Hepatocyte (in vitro differentiated cells): Measurements from ENCODE around the gene IL12RB2. TPM values are rescaled to one million over a fixed set of nuclear protein-coding genes. Genes with fewer than 3 reads are reported as not detected.

Experiments
- DNase-seq: peaks from one replicate; pipeline ENCODE4 v3.0.0-alpha.2; 2016; ENCODE audit warnings: low spot score
- H2AFZ ChIP-seq: fragments of 200-600 bp; sonication (generic); 2 replicates; pipeline ENCODE4 v1.6.0; 2016; ENCODE audit warnings: antibody characterized with exemption, mild to moderate bottlenecking
- H3K27ac ChIP-seq: fragments of 200-600 bp; sonication (generic); 2 replicates; pipeline ENCODE4 v1.5.1; 2016; ENCODE audit warnings: mild to moderate bottlenecking
- H3K27me3 ChIP-seq: fragments of 200-600 bp; sonication (generic); 2 replicates; pipeline ENCODE4 v1.6.1; 2016
- H3K36me3 ChIP-seq: fragments of 200-600 bp; sonication (generic); replicated peaks from 2 replicates; pipeline ENCODE4 v1.5.1; 2016; ENCODE audit warnings: low read depth; ENCODE audit not compliant: insufficient read depth
- H3K4me1 ChIP-seq: fragments of 200-600 bp; sonication (generic); 2 replicates; pipeline ENCODE4 v1.5.1; 2016; ENCODE audit warnings: mild to moderate bottlenecking, moderate library complexity; ENCODE audit not compliant: insufficient read depth
- H3K4me2 ChIP-seq: fragments of 200-600 bp; sonication (generic); 2 replicates; pipeline ENCODE4 v1.6.0; 2016
- H3K4me3 ChIP-seq: fragments of 200-600 bp; sonication (generic); 2 replicates; pipeline ENCODE4 v1.5.1; 2016; ENCODE audit warnings: mild to moderate bottlenecking
- H3K79me2 ChIP-seq: fragments of 200-600 bp; sonication (generic); 2 replicates; pipeline ENCODE4 v1.6.0; 2017; ENCODE audit warnings: mild to moderate bottlenecking
- H3K9me2 ChIP-seq: fragments of 200-600 bp; sonication (generic); replicated peaks from 2 replicates; pipeline ENCODE4 v1.6.0; 2017; ENCODE audit warnings: mild to moderate bottlenecking; ENCODE audit not compliant: insufficient read depth
- H3K9me3 ChIP-seq: fragments of 200-600 bp; sonication (generic); 2 replicates; pipeline ENCODE4 v1.5.1; 2016; ENCODE audit warnings: low read depth, mild to moderate bottlenecking
- H4K20me1 ChIP-seq: fragments of 200-600 bp; sonication (generic); 2 replicates; pipeline ENCODE4 v1.6.0; 2016; ENCODE audit warnings: mild to moderate bottlenecking; ENCODE audit not compliant: insufficient read depth, poor library complexity, severe bottlenecking
- CTCF ChIP-seq: fragments of 200-600 bp; sonication (generic); IDR thresholded peaks from 2 replicates; pipeline ENCODE4 v1.5.1; 2016; ENCODE audit warnings: antibody characterized with exemption, mild to moderate bottlenecking; ENCODE audit not compliant: poor library complexity
- EZH2 ChIP-seq: fragments of 200-600 bp; sonication (generic); IDR thresholded peaks from 2 replicates; pipeline ENCODE4 v1.6.1; 2016; ENCODE audit warnings: antibody characterized with exemption, mild to moderate bottlenecking, borderline replicate concordance
- EZH2phosphoT487 ChIP-seq: fragments of 200-600 bp; sonication (generic); IDR thresholded peaks from one replicate; pipeline ENCODE4 v1.6.1; 2018; ENCODE audit warnings: antibody characterized with exemption, mild to moderate bottlenecking, low read depth, moderate library complexity; ENCODE audit not compliant: unreplicated experiment, severe bottlenecking
- WGBS: methylation state at CpG from one replicate; pipeline ENCODE4 v1.1.6; 2016; ENCODE audit warnings: low lambda C conversion rate; ENCODE audit errors: missing lambda C conversion rate; 5-methylcytosine and 5-hydroxymethylcytosine counted together
- polyA plus RNA-seq: library from polyadenylated mRNA; unstranded; fragments of >200 nt; fragmentation: Nextera tagmentation; extraction: Ambion mirVana; gene quantifications from 2 replicates; pipeline ENCODE4 v1.2.1, GENCODE V29; 2016
- total RNA-seq: library from RNA; depleted of rRNA; stranded (reverse); fragments of >200 nt; gene quantifications from 2 replicates; pipeline ENCODE4 v1.2.3, GENCODE V29; 2014

The IL12RB2 gene
- total and polyA plus RNA-seq, 2 experiments from 2014 or later = 0.47 TPM; not detected in 1

- Histone ChIP-seq H4K20me1 (no peaks in the 10 kb centered on the region), H3K9me3 (no peaks in the 10 kb centered on the region), H3K4me3 (no peak overlapping the region), H3K27ac (no peak overlapping the region), H3K4me2 (no peak overlapping the region), H3K4me1 (no peaks in the 10 kb centered on the region), H2AFZ (no peak overlapping the region), H3K36me3 (no peaks in the 10 kb centered on the region), H3K9me2 (no peaks in the 10 kb centered on the region), H3K27me3 (no peaks in the 10 kb centered on the region), H3K79me2 (no peaks in the 10 kb centered on the region)
- TF ChIP-seq EZH2phosphoT487 (no peak), EZH2 (no peak), CTCF (no peak)
- 75% methylated on average over 6 of the region's 6 CpGs for WGBS
- DNase-seq = no peak
Measured at GRCh38 chr1:67348586-67349252, 41.0 kb downstream of the IL12RB2 start.

GRCh38 chr1:67350783-67351182 lies 43.1 kb downstream of the IL12RB2 start:
- H3K27ac ChIP-seq = no peak overlapping the region
- 86% methylated on average over 2 of the region's 2 CpGs for WGBS
- DNase-seq = no peak
- no peaks in the 10 kb centered on the region for H3K36me3 ChIP-seq
- TF ChIP-seq EZH2 (no peak), CTCF (no peak), EZH2phosphoT487 (no peak)
- H4K20me1 ChIP-seq = no peaks in the 10 kb centered on the region
- no peaks in the 10 kb centered on the region for H3K79me2 ChIP-seq
- H3K27me3 ChIP-seq = no peaks in the 10 kb centered on the region
- no peaks in the 10 kb centered on the region for H3K9me3 ChIP-seq
- H3K4me1 ChIP-seq = no peaks in the 10 kb centered on the region
- H2AFZ ChIP-seq = no peak overlapping the region
- no peak overlapping the region for H3K4me2 ChIP-seq
- H3K9me2 ChIP-seq = no peaks in the 10 kb centered on the region
- H3K4me3 ChIP-seq = no peak overlapping the region

- H3K36me3 ChIP-seq = no peaks in the 10 kb centered on the region
- no peaks in the 10 kb centered on the region for H3K9me3 ChIP-seq
- no peaks in the 10 kb centered on the region for H4K20me1 ChIP-seq
- DNase-seq = no peak
- H3K4me1 ChIP-seq = no peaks in the 10 kb centered on the region
- no peaks in the 10 kb centered on the region for H3K79me2 ChIP-seq
- TF ChIP-seq EZH2 (no peak), CTCF (no peak), EZH2phosphoT487 (no peak)
- no peak overlapping the region for H3K4me2 ChIP-seq
- no peaks in the 10 kb centered on the region for H3K27me3 ChIP-seq
- H3K9me2 ChIP-seq = no peaks in the 10 kb centered on the region
- H3K4me3 ChIP-seq = no peak overlapping the region
- no peak overlapping the region for H3K27ac ChIP-seq
- H2AFZ ChIP-seq = no peak overlapping the region
Measured at GRCh38 chr1:67352211-67352610, 44.5 kb downstream of the IL12RB2 start.
